HEK293 (cell line): ENCODE data around the gene MED13L.
"Not testable (repeated sequence)": the region's sequence is repeated elsewhere in the genome, so short reads cannot be mapped to it uniquely, and the experiment has no call there.

ENCODE experiments used
- CTCF ChIA-PET: fragments of 350-600 bp; formaldehyde crosslinking; extraction: SDS; loops from one replicate; lab custom pipeline; 2021; ENCODE audit warnings: antibody characterized with exemption; lab: Yijun Ruan, JAX
- POLR2A ChIA-PET: fragments of 300-600 bp; formaldehyde crosslinking; extraction: SDS; loops from one replicate; lab custom pipeline; 2020; ENCODE audit warnings: antibody characterized with exemption, inconsistent platforms; lab: Yijun Ruan, JAX
- H3K27ac ChIP-seq: fragments of 200-500 bp; sonication (Bioruptor generic); 2 replicates; pipeline ENCODE4 v1.5.1; 2014; ENCODE audit warnings: low read depth, low read length, control low read depth, inconsistent platforms; ENCODE audit errors: extremely low read depth
- H3K36me3 ChIP-seq, 2 experiments: fragments of 200-500 bp in 1 of 2; sonication (Bioruptor generic) in 1 of 2; 1 replicate in 1 of 2; 2 replicates in 1 of 2; pipeline ENCODE4 v1.5.1; 2014 to 2017; ENCODE audit warnings: inconsistent platforms in 2 of 2, low read length in 2 of 2; ENCODE audit not compliant: control insufficient read depth in 2 of 2, insufficient read depth in 1 of 2
- H3K4me1 ChIP-seq: fragments of 200-500 bp; sonication (Bioruptor generic); 2 replicates; pipeline ENCODE4 v1.5.1; 2014; ENCODE audit warnings: mild to moderate bottlenecking, low read length, inconsistent platforms; ENCODE audit not compliant: control insufficient read depth, insufficient read depth
- H3K4me3 ChIP-seq: 2 replicates; pipeline ENCODE4 v1.5.1; 2011; ENCODE audit warnings: low read depth, mild to moderate bottlenecking, control low read depth, low read length, moderate library complexity
- H3K9me3 ChIP-seq: fragments of 200-500 bp; sonication (Bioruptor generic); 2 replicates; pipeline ENCODE4 v1.5.1; 2014; ENCODE audit warnings: low read depth, low read length, inconsistent platforms; ENCODE audit not compliant: control insufficient read depth, insufficient read depth
- FEZF1 ChIP-seq: fragments of 450-650 bp; formaldehyde crosslinking; IDR thresholded peaks from 2 replicates; pipeline ENCODE4 v1.5.1; 2016; ENCODE audit warnings: missing biosample characterization, missing genetic modification characterization
- GFI1B ChIP-seq: fragments of 450-650 bp; formaldehyde crosslinking; IDR thresholded peaks from 2 replicates; pipeline ENCODE4 v1.5.1; 2016; ENCODE audit warnings: missing biosample characterization, missing genetic modification characterization
- PRDM1 ChIP-seq: fragments of 450-650 bp; formaldehyde crosslinking; IDR thresholded peaks from 2 replicates; pipeline ENCODE4; 2016; ENCODE audit warnings: missing biosample characterization, missing genetic modification characterization
- SETDB1 ChIP-seq: IDR thresholded peaks from one replicate; pipeline ENCODE4 v1.6.1; 2017; ENCODE audit warnings: mild to moderate bottlenecking, low read length, moderate library complexity, mixed read lengths; ENCODE audit not compliant: insufficient read length
- SP7 ChIP-seq: fragments of 450-650 bp; formaldehyde crosslinking; IDR thresholded peaks from 2 replicates; pipeline ENCODE4 v1.5.1; 2016; ENCODE audit warnings: missing biosample characterization, missing genetic modification characterization
- ZEB2 ChIP-seq: fragments of 450-650 bp; formaldehyde crosslinking; IDR thresholded peaks from 2 replicates; pipeline ENCODE4 v1.5.1; 2016; ENCODE audit warnings: missing biosample characterization, missing genetic modification characterization
- ZNF121 ChIP-seq: fragments of 450-650 bp; formaldehyde crosslinking; IDR thresholded peaks from 2 replicates; pipeline ENCODE4 v1.5.1; 2016; ENCODE audit warnings: missing biosample characterization, missing genetic modification characterization
- ZNF146 ChIP-seq: fragments of 450-650 bp; formaldehyde crosslinking; IDR thresholded peaks from 2 replicates; pipeline ENCODE4 v1.5.1; 2016; ENCODE audit warnings: missing biosample characterization, missing genetic modification characterization
- ZNF157 ChIP-seq: fragments of 450-650 bp; formaldehyde crosslinking; IDR thresholded peaks from 2 replicates; pipeline ENCODE4 v1.5.1; 2016; ENCODE audit warnings: missing biosample characterization, missing genetic modification characterization
- ZNF202 ChIP-seq: fragments of 450-650 bp; formaldehyde crosslinking; IDR thresholded peaks from 2 replicates; pipeline ENCODE4 v1.5.1; 2016; ENCODE audit warnings: missing biosample characterization, missing genetic modification characterization, borderline replicate concordance
- ZNF211 ChIP-seq: fragments of 450-650 bp; formaldehyde crosslinking; IDR thresholded peaks from 2 replicates; pipeline ENCODE4 v1.5.1; 2016; ENCODE audit warnings: low read depth, missing biosample characterization, missing genetic modification characterization
- ZNF48 ChIP-seq: fragments of 450-650 bp; formaldehyde crosslinking; IDR thresholded peaks from 2 replicates; pipeline ENCODE4 v1.5.1; 2016; ENCODE audit warnings: missing biosample characterization, missing genetic modification characterization
- ZNF510 ChIP-seq: fragments of 450-650 bp; formaldehyde crosslinking; IDR thresholded peaks from 2 replicates; pipeline ENCODE4 v1.5.1; 2018; ENCODE audit warnings: mild to moderate bottlenecking, missing genetic modification characterization, missing biosample characterization; ENCODE audit not compliant: insufficient replicate concordance
- ZNF596 ChIP-seq: fragments of 450-650 bp; IDR thresholded peaks from 2 replicates; pipeline ENCODE4 v1.5.0; 2018; ENCODE audit warnings: missing biosample characterization, mild to moderate bottlenecking, missing genetic modification characterization, moderate library complexity
- ZNF660 ChIP-seq: fragments of 450-650 bp; IDR thresholded peaks from 2 replicates; pipeline ENCODE4 v1.5.1; 2018; ENCODE audit warnings: missing biosample characterization, mild to moderate bottlenecking, missing genetic modification characterization
- ZNF664 ChIP-seq: fragments of 450-650 bp; formaldehyde crosslinking; IDR thresholded peaks from 2 replicates; pipeline ENCODE4 v1.5.1; 2016; ENCODE audit warnings: missing biosample characterization, missing genetic modification characterization
- ZNF843 ChIP-seq: fragments of 450-650 bp; formaldehyde crosslinking; IDR thresholded peaks from 2 replicates; pipeline ENCODE4 v1.5.1; 2016; ENCODE audit warnings: missing biosample characterization, missing genetic modification characterization
- ZXDB ChIP-seq: fragments of 450-650 bp; formaldehyde crosslinking; IDR thresholded peaks from 2 replicates; pipeline ENCODE4 v1.5.1; 2016; ENCODE audit warnings: missing biosample characterization, missing genetic modification characterization
- TF ChIP-seq, protein P1 (sequence below): fragments of 450-650 bp; formaldehyde crosslinking; IDR thresholded peaks from 2 replicates; pipeline ENCODE4 v1.5.1; 2016; ENCODE audit warnings: missing biosample characterization, missing genetic modification characterization
- TF ChIP-seq, protein P2 (sequence below): fragments of 450-650 bp; formaldehyde crosslinking; IDR thresholded peaks from 2 replicates; pipeline ENCODE4 v1.5.1; 2016; ENCODE audit warnings: missing biosample characterization, missing genetic modification characterization, borderline replicate concordance
- TF ChIP-seq, protein P3 (sequence below): fragments of 450-650 bp; formaldehyde crosslinking; IDR thresholded peaks from 2 replicates; pipeline ENCODE4 v1.5.1; 2017; ENCODE audit warnings: missing biosample characterization, missing genetic modification characterization

The MED13L gene

DNA sequence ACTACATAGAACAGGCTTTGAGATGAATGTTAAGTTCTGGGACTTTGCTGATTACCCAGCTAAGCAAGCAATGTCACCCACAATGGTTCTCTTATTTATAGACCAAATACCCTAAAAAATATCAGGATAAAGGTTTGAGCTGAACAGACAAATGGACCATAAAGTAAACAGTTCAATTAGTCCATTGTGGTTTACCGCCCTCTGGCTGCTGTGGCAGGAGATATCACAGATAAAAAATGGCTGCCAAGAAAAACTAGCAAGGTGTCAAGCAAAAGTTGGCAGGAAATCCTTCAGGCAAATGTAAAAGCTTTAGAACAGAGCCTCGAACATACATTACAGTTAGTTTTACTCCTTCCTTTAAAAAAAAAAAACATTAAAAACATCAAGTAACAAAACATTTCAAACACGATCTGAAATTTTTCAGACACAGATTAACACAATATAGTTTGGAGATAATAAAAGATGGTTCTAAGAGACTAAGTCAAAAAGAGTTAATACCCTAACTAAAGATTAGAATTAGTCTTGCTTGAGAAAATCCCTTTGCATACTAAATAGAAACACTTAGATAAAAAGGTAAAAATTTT, 41.3 kb downstream of the MED13L start (continued):
- TF ChIP-seq, protein P1, sequence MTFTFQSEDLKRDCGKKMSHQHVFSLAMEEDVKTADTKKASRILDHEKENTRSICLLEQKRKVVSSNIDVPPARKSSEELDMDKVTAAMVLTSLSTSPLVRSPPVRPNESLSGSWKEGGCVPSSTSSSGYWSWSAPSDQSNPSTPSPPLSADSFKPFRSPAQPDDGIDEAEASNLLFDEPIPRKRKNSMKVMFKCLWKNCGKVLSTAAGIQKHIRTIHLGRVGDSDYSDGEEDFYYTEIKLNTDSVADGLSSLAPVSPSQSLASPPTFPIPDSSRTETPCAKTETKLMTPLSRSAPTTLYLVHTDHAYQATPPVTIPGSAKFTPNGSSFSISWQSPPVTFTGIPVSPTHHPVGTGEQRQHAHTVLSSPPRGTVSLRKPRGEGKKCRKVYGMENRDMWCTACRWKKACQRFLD (tag by site-specific recombination) = no peak
- TF ChIP-seq ZNF660 (tag by site-specific recombination) (peak; percentile 77), ZNF596 (tag by site-specific recombination) (peak; percentile 8; the same call in 1 of the 2 replicates), ZNF211 (tag by site-specific recombination) (no peak), ZNF48 (tag by site-specific recombination) (no peak), ZEB2 (tag by site-specific recombination) (peak; percentile 45; the same call in 1 of the 2 replicates), PRDM1 (tag by site-specific recombination) (no peak), FEZF1 (tag by site-specific recombination) (peak; percentile 88), ZNF146 (tag by site-specific recombination) (no peak), ZNF157 (tag by site-specific recombination) (no peak), SETDB1 (no peak), ZNF664 (tag by site-specific recombination) (peak; percentile 30; the same call in 1 of the 2 replicates), GFI1B (tag by site-specific recombination) (no peak), ZNF510 (tag by site-specific recombination) (no peak), ZNF843 (tag by site-specific recombination) (peak; percentile 50; the same call in 1 of the 2 replicates), SP7 (tag by site-specific recombination) (0 out of 2 replicates have a peak, but pooled peaks have one; percentile 24), ZXDB (tag by site-specific recombination) (peak; percentile 34; the same call in 1 of the 2 replicates)
- TF ChIP-seq, protein P2, sequence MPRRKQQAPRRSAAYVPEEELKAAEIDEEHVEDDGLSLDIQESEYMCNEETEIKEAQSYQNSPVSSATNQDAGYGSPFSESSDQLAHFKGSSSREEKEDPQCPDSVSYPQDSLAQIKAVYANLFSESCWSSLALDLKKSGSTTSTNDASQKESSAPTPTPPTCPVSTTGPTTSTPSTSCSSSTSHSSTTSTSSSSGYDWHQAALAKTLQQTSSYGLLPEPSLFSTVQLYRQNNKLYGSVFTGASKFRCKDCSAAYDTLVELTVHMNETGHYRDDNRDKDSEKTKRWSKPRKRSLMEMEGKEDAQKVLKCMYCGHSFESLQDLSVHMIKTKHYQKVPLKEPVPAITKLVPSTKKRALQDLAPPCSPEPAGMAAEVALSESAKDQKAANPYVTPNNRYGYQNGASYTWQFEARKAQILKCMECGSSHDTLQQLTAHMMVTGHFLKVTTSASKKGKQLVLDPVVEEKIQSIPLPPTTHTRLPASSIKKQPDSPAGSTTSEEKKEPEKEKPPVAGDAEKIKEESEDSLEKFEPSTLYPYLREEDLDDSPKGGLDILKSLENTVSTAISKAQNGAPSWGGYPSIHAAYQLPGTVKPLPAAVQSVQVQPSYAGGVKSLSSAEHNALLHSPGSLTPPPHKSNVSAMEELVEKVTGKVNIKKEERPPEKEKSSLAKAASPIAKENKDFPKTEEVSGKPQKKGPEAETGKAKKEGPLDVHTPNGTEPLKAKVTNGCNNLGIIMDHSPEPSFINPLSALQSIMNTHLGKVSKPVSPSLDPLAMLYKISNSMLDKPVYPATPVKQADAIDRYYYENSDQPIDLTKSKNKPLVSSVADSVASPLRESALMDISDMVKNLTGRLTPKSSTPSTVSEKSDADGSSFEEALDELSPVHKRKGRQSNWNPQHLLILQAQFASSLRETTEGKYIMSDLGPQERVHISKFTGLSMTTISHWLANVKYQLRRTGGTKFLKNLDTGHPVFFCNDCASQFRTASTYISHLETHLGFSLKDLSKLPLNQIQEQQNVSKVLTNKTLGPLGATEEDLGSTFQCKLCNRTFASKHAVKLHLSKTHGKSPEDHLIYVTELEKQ (tag by site-specific recombination) = no peak; the same call in 1 of the 2 replicates
- TF ChIP-seq, protein P3, sequence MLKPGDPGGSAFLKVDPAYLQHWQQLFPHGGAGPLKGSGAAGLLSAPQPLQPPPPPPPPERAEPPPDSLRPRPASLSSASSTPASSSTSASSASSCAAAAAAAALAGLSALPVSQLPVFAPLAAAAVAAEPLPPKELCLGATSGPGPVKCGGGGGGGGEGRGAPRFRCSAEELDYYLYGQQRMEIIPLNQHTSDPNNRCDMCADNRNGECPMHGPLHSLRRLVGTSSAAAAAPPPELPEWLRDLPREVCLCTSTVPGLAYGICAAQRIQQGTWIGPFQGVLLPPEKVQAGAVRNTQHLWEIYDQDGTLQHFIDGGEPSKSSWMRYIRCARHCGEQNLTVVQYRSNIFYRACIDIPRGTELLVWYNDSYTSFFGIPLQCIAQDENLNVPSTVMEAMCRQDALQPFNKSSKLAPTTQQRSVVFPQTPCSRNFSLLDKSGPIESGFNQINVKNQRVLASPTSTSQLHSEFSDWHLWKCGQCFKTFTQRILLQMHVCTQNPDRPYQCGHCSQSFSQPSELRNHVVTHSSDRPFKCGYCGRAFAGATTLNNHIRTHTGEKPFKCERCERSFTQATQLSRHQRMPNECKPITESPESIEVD (tag by site-specific recombination) = peak; percentile 98

DNA sequence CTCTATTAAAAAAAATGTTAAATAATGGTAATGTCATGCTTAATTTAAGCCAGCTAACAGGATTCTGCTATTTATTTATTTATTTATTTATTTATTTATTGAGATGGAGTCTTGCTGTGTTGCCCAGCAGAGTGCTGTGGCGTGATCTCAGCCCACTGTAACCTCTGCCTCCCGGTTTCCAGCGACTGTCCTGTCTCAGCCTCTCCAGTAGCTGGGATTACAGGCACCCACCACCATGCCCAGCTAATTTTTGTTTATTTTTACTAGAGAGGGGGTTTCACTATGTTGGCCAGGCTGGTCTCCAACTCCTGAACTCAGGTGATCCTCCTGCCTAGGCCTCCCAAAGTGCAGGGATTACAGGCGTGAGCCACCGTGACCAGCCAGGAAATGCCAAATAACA, 43.3 kb downstream of the MED13L start:
- H3K9me3 ChIP-seq, H3K27ac ChIP-seq, POLR2A ChIA-PET, H3K4me3 ChIP-seq, H3K36me3 ChIP-seq: not testable (repeated sequence)
- TF ChIP-seq ZNF121 = peak; percentile 96
- TF ChIP-seq ZNF202 (tag by site-specific recombination) = peak; percentile 79; the same call in 1 of the 2 replicates
- TF ChIP-seq ZNF664 (tag by site-specific recombination) = peak; percentile 77
- H3K4me1 ChIP-seq = peaks cover 31% of the 10 kb centered on the region
- CTCF ChIA-PET = interaction anchor here (0.6 kb wide), 1 partner anchor 393 kb away, joined by 3 read pairs; no protein-coding TSS in a partner anchor
